ENCODE results near the gene ANKRD24.
"Not testable (repeated sequence)": the region's sequence is repeated elsewhere in the genome, so short reads cannot be mapped to it uniquely, and the experiment has no call there.

The ANKRD24 gene

DNA sequence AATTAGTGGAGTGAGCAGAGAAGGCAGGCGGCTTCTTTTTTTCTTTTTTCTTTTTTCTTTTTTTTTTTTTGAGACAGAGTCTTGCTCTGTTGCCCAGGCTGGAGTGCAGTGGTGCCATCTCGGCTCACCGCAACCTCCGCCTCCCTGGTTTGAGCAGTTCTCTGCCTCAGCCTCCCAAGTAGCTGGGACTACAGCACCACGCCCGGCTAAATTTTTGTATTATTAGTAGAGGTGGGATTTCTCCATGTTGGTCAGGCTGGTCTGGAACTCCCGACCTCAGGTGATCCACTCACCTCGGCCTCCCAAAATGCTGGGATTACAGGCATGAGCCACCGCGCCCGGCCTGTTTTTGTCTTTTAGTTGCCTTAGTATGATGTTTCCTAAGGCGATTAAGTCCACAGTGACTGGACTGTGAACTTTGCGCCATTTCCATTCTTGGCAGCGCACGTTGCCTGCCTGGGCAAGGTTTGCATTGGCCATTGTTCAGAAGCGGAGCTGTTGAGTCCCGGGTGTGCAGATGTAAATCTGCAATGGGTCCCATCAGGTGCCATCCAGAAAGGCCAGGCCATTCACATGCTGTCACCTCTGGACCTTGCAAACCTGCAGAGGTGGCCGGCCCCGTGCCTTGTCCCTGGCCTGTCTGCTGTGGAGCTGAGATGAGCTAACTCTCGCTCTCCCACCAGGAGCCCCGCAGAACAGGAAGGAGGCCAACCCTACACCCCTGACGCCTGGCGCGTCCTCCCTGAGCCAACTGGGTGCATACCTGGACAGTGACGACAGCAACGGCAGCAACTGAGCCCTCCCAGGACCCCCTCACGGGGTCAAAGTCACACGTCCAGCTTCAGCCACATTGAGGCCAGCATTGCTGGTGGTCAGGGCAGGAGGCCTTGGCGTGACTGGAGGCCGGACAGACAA lies 85.7 kb downstream of the ANKRD24 start:
- DNase-seq (ENCODE audit: low read depth) = no peak

GRCh38 chr19:4268816-4269430 lies 86.4 kb downstream of the ANKRD24 start:
- DNase-seq (ENCODE audit: low read depth) = no peak

- DNase-seq (ENCODE audit: low read depth) = no peak
Observed at GRCh38 chr19:4272894-4273293, 90.4 kb downstream of the ANKRD24 start.

- DNase-seq (ENCODE audit: low read depth) = not testable (repeated sequence)
Observed at GRCh38 chr19:4274321-4274686, 91.8 kb downstream of the ANKRD24 start.
